Measurements from ENCODE around the gene TAGLN3.

The TAGLN3 gene

DNA sequence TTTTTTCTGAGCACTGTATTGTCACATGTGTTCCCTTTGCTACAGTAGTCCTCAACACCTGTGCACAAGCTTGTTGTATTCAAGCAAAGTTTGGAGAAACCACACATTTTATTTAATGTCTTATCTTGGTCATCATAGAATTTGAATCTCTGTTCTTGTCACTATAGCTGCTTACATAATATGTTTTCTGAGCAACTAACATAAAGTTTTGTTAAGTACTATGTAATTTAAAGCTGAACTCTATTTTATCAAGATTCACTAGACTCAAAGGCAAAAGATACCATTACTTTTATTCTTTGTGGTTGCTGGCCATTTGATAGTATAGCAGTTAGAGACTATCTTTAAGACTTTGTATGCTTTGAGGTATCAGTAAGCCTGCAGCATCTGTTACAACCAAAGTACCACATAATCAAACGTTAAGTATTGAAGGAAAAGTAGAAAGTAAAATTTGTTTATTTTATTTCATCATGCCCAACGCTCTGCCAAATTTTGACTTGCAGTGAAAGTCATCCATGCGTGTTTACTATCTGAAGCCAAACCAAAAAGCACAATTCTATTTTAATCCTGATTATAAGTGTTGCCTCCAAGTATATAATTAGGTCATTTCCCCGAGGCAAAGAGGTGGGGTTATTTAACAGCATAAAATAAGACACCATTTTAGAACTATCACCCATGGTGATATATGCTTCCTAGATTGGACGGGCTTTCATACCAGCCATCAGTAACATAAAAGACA lies 30.2 kb upstream of the TAGLN3 start:
- Mint-ChIP-seq H3K27me3 (no peaks in the 10 kb centered on the region), H3K9me3 (no peaks in the 10 kb centered on the region), H3K27ac (no peak overlapping the region), H3K4me1 (peaks cover 19% of the 10 kb centered on the region), H3K4me3 (no peak overlapping the region)
- no peak for ATAC-seq
- no peak for DNase-seq

DNA sequence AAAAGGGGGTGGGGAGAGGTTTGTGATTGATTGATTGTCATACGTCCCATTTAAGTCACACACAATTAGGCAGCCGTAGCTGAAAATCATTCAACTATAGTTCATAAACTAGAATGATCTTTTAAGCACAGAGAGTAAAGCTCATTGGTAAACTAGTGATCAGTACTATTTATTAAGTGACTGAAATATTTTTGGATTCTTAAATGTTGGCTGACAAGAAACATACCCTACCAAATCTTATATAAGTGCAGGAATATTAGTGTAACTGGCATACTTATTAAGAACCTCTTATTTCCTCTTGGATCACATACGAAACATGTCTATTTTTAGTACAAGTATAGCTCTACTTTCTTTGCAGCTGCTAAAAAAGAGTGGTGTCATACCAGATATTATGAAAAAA lies 28.3 kb upstream of the TAGLN3 start:
- ATAC-seq (no peak), DNase-seq (no peak)
- H3K4me1 Mint-ChIP-seq: peaks cover 19% of the 10 kb centered on the region
- H3K27me3 Mint-ChIP-seq: no peaks in the 10 kb centered on the region
- no peak overlapping the region for H3K4me3 Mint-ChIP-seq
- no peaks in the 10 kb centered on the region for H3K9me3 Mint-ChIP-seq
- no peak overlapping the region for H3K27ac Mint-ChIP-seq

DNA sequence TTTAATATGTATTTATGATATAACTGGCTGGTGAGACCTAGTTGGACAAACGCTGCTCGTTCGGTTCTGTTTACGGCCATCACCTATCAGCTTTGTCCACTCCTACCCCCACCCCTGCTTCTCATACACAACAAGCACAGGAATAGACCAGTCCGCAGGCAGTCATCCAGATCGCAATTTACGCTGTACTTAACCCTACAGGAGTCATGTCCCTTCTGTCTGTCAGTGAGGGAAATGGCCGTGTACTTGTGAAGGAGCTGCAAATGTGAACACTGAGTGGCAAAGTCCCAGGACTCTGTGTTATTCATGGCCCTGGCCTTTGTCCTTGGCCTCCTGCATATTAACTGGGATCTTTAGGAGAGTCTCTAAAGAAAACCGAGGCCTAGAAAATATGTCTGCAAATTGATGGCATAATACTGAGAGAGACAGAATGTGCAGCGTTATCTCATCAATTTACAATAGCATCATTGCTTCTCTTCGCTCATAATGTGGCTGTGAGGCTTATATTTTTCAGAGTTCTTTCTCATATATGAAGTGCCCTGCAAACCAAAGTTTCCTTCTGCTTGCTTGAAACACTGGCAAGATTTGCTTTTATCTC lies 27.1 kb upstream of the TAGLN3 start:
- H3K4me1 Mint-ChIP-seq: peaks cover 12% of the 10 kb centered on the region
- no peak overlapping the region for H3K27ac Mint-ChIP-seq
- no peaks in the 10 kb centered on the region for H3K9me3 Mint-ChIP-seq
- no peak overlapping the region for H3K4me3 Mint-ChIP-seq
- no peaks in the 10 kb centered on the region for H3K27me3 Mint-ChIP-seq
- no peak for ATAC-seq
- DNase-seq: no peak

DNA sequence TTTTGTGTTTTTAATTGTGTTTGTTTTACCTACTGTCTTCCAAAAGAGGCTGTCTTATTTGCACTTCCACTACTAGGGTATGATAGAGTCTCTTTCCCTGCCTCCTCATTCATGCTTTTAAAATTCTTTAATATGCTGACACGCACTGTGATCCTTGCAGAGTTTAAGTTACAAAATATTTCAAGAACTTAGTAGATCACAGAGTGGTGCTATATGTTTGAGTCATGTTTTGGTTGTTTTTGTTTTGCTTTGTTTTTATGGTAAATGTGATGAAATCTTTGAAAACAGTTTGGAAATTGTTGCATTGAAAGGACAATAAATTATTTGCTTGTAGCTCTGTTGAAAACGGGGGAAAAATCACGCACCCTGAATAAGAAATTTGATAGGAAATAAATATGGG lies 25.8 kb upstream of the TAGLN3 start:
- no peaks in the 10 kb centered on the region for H3K27me3 Mint-ChIP-seq
- ATAC-seq (no peak), DNase-seq (no peak)
- H3K4me1 Mint-ChIP-seq: peaks cover under 1% of the 10 kb centered on the region
- no peak overlapping the region for H3K4me3 Mint-ChIP-seq
- no peaks in the 10 kb centered on the region for H3K9me3 Mint-ChIP-seq
- H3K27ac Mint-ChIP-seq: no peak overlapping the region

DNA sequence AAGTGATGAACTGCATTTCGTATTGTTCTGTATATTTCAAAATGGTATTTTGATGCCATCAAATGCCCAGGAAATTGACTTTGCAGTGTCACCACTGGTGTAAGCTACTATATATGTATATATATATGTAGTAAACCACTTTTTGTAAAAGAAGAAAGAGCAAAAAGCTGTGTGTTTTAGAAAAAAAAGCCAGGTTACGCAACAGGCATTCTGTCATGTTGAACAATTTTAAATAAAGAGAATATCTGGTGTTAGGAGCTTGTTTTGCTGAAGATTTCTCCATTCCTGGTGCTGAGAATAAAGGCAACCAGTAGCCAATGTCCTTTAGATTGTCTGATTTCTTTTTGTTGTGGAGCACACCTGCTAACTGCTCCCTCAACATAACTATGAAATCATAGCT lies 23.6 kb upstream of the TAGLN3 start:
- no peak for ATAC-seq
- H3K4me1 Mint-ChIP-seq: peaks cover 6% of the 10 kb centered on the region
- H3K9me3 Mint-ChIP-seq: no peaks in the 10 kb centered on the region
- H3K27me3 Mint-ChIP-seq: no peaks in the 10 kb centered on the region
- H3K4me3 Mint-ChIP-seq: no peak overlapping the region
- H3K27ac Mint-ChIP-seq: no peak overlapping the region
- DNase-seq: no peak

DNA sequence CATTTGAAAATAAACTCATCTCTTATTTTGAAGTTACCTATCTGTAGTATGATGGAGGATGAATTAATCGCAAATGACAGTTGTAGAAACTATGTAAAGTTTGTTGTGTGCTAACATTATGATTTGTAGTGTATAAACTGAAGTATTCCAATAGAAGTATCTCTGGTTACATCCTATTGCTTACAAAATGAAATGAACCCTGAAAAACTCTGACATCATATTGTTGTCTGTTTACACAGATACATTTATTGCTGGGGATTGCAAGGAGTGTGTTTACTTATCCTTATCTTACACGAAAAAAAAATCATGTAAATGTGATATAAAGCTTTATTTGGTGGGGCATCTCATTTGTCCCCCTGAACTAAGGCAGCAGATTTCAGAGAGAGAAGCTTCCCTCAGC lies 22.5 kb upstream of the TAGLN3 start:
- no peak overlapping the region for H3K4me3 Mint-ChIP-seq
- H3K27ac Mint-ChIP-seq: no peak overlapping the region
- DNase-seq (no peak), ATAC-seq (no peak)
- H3K9me3 Mint-ChIP-seq: no peaks in the 10 kb centered on the region
- H3K27me3 Mint-ChIP-seq: no peaks in the 10 kb centered on the region
- peaks cover 17% of the 10 kb centered on the region for H3K4me1 Mint-ChIP-seq

DNA sequence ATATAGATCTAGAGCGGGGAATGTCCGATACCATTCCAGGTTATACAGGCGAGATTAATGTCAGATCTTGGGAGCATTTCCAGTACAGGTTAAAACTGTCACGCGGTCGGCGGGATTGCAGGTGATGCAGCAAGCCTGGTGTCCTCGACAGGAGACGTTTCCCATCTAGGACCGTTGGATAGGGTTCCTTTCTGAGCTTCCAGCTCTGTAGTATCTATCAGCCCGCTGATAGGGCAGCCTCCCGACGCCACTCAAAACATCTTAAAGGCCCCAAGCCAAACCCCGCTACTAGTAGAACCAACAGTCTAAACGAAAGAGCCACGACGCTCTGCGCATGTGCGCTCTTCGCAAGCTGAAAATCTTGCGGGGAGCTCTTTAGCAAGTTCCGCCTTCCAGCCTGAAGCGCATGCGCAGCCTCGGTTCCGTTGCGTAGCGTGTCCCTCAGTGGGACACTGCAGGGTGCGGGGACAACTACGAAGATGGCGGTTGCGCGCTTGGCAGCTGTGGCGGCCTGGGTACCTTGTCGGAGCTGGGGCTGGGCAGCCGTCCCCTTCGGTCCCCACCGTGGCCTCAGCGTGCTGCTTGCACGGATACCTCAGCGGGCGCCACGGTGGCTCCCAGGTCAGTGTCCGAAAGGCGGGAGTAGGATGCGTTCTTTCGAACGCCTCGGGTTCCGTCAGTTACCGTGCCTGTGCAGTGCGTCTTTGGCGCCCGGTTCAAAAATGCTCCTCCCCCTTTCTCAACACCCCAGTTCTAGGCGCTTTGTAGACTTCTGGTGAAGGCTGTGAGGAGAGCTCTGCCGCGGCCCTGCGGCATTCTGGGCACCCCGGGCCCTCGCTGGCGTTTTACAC lies 19.9 kb upstream of the TAGLN3 start, which contains the start of gene ABHD10:
ABHD10 (plus strand) TSS at position 444 of the 851 bp plus-strand sequence; CDS start at position 480, 36 bp downstream.
- peak; percentile 93 to 96 for DNase-seq
- Mint-ChIP-seq H3K4me3 (peak within 1 kb of the TSS; percentile 85 to 92), H3K27me3 (no peaks in the 10 kb centered on the region), H3K9me3 (no peaks in the 10 kb centered on the region), H3K4me1 (peaks cover 33% of the 10 kb centered on the region), H3K27ac (peak within 1 kb of the TSS; percentile 91 to 96)
- peak; percentile 98 for ATAC-seq

DNA sequence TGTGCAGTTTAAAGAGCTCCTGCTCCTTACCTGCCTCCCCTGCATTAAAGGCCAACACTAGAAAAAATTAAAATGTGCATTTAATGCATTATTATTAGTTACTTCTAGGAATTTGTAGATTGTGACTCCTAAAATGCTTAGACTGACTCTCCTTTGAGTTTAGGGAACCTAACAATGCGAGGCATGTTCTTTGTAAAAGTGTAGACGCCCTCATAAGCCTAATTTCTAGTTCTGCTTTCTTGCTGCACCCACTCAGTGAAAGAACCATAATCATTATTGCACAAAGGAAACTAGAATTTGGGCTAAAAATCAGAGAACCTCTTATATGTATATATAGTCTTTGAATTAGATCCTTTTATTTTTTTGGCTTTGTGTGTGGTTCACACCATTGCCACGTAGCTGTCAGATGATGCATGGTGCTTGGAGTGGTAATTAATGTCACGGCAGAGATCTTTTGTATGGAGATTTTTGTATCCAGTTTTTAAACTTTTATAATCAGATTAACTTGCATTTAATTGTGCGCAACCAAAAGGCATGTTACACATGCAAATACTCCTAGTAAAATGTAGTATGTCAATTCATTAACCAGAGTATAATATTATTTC lies 19.2 kb upstream of the TAGLN3 start:
- H3K27me3 Mint-ChIP-seq: no peaks in the 10 kb centered on the region
- H3K4me1 Mint-ChIP-seq: peaks cover 40% of the 10 kb centered on the region
- ATAC-seq (peak; percentile 5), DNase-seq (no peak)
- H3K4me3 Mint-ChIP-seq: peak overlapping the region; percentile 85 to 92
- H3K9me3 Mint-ChIP-seq: no peaks in the 10 kb centered on the region
- peak overlapping the region; percentile 91 to 96 for H3K27ac Mint-ChIP-seq

DNA sequence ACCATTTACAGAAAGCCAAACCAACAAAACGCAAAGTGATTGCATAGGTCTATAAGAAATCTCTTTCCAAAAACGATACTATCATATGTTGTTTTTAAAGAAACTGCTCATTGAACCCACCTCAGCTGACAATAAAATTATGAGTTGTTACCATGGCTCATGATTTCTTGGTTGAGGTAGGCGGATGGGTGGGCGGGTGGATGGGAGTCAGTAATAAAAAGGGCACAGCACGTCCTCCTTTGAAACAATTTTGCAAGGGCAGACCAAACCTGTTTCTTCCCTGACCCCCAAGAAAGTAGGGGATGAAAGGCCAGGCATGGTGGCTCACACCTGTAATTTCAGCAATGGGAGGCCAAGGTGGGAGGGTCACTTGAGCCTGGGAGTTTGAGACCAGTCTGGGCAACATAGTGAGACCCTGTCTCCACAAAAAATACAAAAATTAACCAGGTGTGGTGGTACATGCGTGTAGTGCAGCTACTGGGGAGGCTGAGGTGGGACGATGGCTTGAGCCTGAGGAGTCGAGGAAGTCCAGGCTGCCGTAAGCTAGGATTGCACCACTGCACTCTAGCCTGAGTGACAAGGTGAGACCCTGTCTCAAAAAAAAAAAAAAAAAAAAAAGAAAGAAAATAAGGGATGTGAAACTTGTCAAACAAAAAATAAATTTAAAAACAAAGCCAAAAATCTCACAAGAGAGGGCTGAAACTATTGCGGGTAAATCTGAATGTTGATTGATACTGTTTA lies 17.8 kb upstream of the TAGLN3 start:
- no peak for ATAC-seq
- peak overlapping the region; percentile 85 to 92 for H3K4me3 Mint-ChIP-seq
- H3K27ac Mint-ChIP-seq: peak overlapping the region in 1 of 2 donors; percentile 26
- peaks cover 54% of the 10 kb centered on the region for H3K4me1 Mint-ChIP-seq
- H3K9me3 Mint-ChIP-seq: no peaks in the 10 kb centered on the region
- no peaks in the 10 kb centered on the region for H3K27me3 Mint-ChIP-seq
- no peak for DNase-seq

DNA sequence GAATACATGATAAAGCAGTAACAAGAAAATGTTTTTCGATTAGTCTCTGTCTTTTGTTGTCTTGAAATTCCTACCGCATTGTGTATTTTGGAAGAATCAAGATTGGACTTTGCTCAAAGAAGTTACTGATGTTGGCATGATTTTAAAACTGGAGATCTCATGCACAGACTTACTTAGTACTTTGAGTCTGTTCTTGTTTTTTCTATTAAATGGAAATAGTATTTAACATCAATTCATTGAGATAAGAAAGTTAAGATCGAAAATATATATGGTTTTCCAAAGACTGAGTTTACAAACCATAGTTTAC lies 17.3 kb upstream of the TAGLN3 start:
- H3K27ac Mint-ChIP-seq: no peak overlapping the region
- DNase-seq (no peak), ATAC-seq (no peak)
- H3K4me3 Mint-ChIP-seq: peak overlapping the region; percentile 11 to 92
- peaks cover 59% of the 10 kb centered on the region for H3K4me1 Mint-ChIP-seq
- no peaks in the 10 kb centered on the region for H3K27me3 Mint-ChIP-seq
- no peaks in the 10 kb centered on the region for H3K9me3 Mint-ChIP-seq

DNA sequence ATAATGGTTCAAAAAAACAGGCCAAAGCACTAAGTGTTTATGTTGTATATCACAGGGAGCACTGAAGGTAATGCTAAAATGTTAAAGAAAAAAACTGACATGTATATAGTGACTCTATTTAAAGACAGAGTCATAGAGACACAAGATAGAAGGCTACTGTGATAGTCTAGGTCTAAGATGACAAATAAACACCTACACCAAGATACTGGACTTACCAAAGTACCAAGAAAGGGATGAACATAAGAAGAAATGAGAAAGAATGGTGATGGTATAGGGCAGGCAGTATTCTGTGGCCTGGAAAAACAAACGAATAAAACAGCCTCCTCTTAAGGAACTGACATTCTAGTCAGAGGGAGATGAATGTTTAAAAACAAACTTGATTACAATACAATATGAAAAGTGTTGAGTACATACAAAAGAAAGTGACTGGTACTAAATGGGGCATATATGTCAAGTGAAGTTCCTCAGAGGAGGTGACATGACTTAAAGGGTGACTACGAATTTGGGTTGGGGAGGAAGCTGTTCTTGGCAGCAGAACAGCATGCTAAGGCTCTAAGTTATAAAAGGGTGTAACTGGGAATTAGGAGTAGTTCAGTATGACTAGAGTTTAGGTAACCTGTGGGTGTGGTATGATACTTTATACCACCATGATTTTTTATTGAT lies 14.0 kb upstream of the TAGLN3 start:
- H3K9me3 Mint-ChIP-seq: no peaks in the 10 kb centered on the region
- peaks cover 69% of the 10 kb centered on the region for H3K4me1 Mint-ChIP-seq
- no peaks in the 10 kb centered on the region for H3K27me3 Mint-ChIP-seq
- no peak overlapping the region for H3K4me3 Mint-ChIP-seq
- no peak for DNase-seq
- peak; percentile 43 for ATAC-seq
- H3K27ac Mint-ChIP-seq: peak overlapping the region in 1 of 2 donors; percentile 2

DNA sequence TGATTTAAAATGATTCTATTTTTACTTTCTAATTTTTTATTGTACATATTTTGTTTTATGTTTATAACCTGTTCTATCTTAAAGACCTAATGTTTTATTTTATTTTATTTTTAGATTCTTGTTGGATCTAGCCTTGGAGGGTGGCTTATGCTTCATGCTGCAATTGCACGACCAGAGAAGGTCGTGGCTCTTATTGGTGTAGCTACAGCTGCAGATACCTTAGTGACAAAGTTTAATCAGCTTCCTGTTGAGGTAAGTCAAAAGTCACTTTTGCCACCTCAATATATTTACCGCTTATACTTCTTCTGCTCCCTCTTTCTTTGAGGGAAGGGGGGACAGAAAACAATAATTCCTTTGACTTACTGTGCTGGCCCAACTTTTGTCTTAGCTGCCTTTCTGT lies 11.9 kb upstream of the TAGLN3 start:
- DNase-seq: no peak
- Mint-ChIP-seq H3K4me3 (no peak overlapping the region), H3K27ac (no peak overlapping the region), H3K9me3 (no peaks in the 10 kb centered on the region), H3K4me1 (peaks cover 51% of the 10 kb centered on the region), H3K27me3 (no peaks in the 10 kb centered on the region)
- no peak for ATAC-seq

DNA sequence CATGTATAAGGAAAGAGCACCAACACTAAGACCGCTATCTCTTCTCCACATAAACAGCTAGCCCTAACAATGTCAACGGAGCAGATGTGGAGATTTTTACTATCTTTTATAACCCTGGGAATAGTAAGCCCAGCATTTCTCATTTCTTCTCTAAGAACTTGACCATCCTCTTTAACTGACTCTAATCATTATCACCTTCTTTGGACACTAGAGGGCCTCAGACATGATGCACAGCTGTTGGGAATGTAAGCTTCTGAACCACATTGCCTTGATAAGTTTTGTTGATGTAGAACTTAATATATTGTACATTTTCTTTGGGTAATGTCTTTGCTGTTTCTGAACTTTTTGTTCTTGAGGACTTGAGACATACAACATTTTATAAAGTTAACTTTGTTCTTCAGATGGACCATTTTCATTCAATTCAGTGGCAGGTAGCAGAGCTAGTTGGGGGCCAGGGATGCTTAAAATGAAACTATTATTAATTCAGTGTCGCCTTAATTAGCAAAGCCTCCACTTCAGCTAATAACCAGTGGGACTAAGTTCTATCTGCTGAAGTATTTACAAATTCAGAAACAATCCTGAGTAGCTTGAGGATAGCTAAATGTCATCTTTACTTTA lies 9.6 kb upstream of the TAGLN3 start:
- Mint-ChIP-seq H3K4me1 (peaks cover 37% of the 10 kb centered on the region), H3K4me3 (no peak overlapping the region), H3K27ac (no peak overlapping the region), H3K9me3 (no peaks in the 10 kb centered on the region), H3K27me3 (no peaks in the 10 kb centered on the region)
- ATAC-seq: peak; percentile 80
- no peak for DNase-seq

DNA sequence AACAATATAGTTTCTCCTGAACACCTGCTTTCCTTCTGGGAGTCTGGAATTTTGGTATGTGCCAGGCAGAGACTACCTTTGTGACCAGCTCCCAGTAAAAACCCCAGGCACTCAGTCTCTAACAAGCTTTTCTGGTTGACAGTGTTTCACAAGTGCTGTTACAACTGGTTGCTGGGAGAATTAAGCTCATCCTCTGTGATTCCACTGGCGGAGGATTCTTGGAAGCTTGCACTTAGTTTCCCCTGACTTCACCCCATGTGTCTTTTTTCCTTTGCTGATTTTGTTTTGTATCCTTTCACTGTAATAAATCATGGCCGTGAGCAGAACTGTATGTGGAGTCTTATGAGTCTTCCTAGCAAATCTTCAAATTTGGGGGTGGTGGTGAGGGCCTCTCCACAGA lies 5.7 kb upstream of the TAGLN3 start:
- Mint-ChIP-seq H3K4me1 (peaks cover 7% of the 10 kb centered on the region), H3K27me3 (no peaks in the 10 kb centered on the region), H3K27ac (no peak overlapping the region), H3K4me3 (no peak overlapping the region), H3K9me3 (no peaks in the 10 kb centered on the region)
- DNase-seq: no peak
- no peak for ATAC-seq
